Natural killer cell (primary cell): Measurements from ENCODE around the gene ROBO1. TPM values are rescaled to one million over a fixed set of nuclear protein-coding genes. Genes with fewer than 3 reads are reported as not detected.

ENCODE experiments used
- ATAC-seq, 3 donors: fragments of 150-1000 bp in 2 of 3; fragments of 200-7000 bp in 1 of 3; cut with Tn5 transposase; 1 replicate in 1 of 3; 2 replicates in 2 of 3; pipeline ENCODE4 v1.10.0; 2021; ENCODE audit warnings: mild to moderate bottlenecking in 2 of 3, moderate library complexity in 2 of 3
- DNase-seq, 2 donors: peaks; one replicate each; pipeline versions ENCODE4 v3.0.0 to v3.0.0-alpha.2; 2013 to 2021; ENCODE audit warnings: mixed read lengths in 1 of 2
- H3K27ac ChIP-seq: one replicate; pipeline ENCODE4 v1.5.1; 2013; ENCODE audit warnings: mild to moderate bottlenecking, low read length
- H3K27me3 ChIP-seq: one replicate; pipeline ENCODE4 v1.6.1; 2013; ENCODE audit warnings: low read length; ENCODE audit not compliant: control insufficient read depth, insufficient read depth
- H3K36me3 ChIP-seq: one replicate; pipeline ENCODE4 v1.6.1; 2013; ENCODE audit warnings: low read length; ENCODE audit not compliant: control insufficient read depth, insufficient read depth
- H3K4me1 ChIP-seq: one replicate; pipeline ENCODE4 v1.6.1; 2013; ENCODE audit warnings: low read length; ENCODE audit not compliant: control insufficient read depth, insufficient read depth
- H3K4me3 ChIP-seq: one replicate; pipeline ENCODE4 v1.5.1; 2013; ENCODE audit warnings: low read length
- H3K9me3 ChIP-seq: one replicate; pipeline ENCODE4 v1.6.1; 2013; ENCODE audit warnings: low read length; ENCODE audit not compliant: control insufficient read depth, insufficient read depth
- H3K27ac Mint-ChIP-seq, 2 donors: one replicate each; pipeline ENCODE4 v1.8.0; 2022; ENCODE audit warnings: mild to moderate bottlenecking in 2 of 2, mixed read lengths in 2 of 2, moderate library complexity in 1 of 2
- H3K27me3 Mint-ChIP-seq, 2 donors: one replicate each; pipeline ENCODE4 v1.8.0; 2022; ENCODE audit warnings: low read depth in 2 of 2, mixed read lengths in 2 of 2
- H3K36me3 Mint-ChIP-seq: one replicate; pipeline ENCODE4 v1.8.0; 2022; ENCODE audit warnings: mixed read lengths
- H3K4me1 Mint-ChIP-seq, 2 donors: one replicate each; pipeline ENCODE4 v1.8.0; 2022; ENCODE audit warnings: mixed read lengths in 2 of 2
- H3K4me3 Mint-ChIP-seq: one replicate; pipeline ENCODE4 v1.8.0; 2022; ENCODE audit warnings: mild to moderate bottlenecking, moderate library complexity, mixed read lengths
- H3K9me3 Mint-ChIP-seq, 2 donors: one replicate each; pipeline ENCODE4 v1.8.0; 2022; ENCODE audit warnings: mixed read lengths in 2 of 2
- CTCF ChIP-seq: fragments of 200-600 bp; IDR thresholded peaks from one replicate; pipeline ENCODE4 v1.8.0; 2022; ENCODE audit warnings: antibody characterized with exemption
- WGBS: methylation state at CpG from one replicate; pipeline ENCODE4 v1.1.7; 2013; ENCODE audit warnings: missing lambda C conversion rate; ENCODE audit not compliant: insufficient coverage; 5-methylcytosine and 5-hydroxymethylcytosine counted together
- intact Hi-C: fragments of 100-400 bp; cut with micrococcal nuclease; formaldehyde crosslinking; loops from one replicate; pipeline ENCODE4 v1.14.2; 2022
- total RNA-seq, 4 donors: library from RNA; stranded (reverse); fragments of 120-200 nt in 1 of 4; gene quantifications; one replicate each; pipeline versions ENCODE4 v1.2.3 to v1.2.4, GENCODE V29; 2013 to 2022

The ROBO1 gene
- total RNA-seq, 3 donors from 2014 or later (not counting 1 experiment from before 2014, with no cell fraction given) = 0.07 TPM; not detected in 2

GRCh38 chr3:79341961-79342360 is 425.8 kb downstream of the ROBO1 start:
- H3K4me3 Mint-ChIP-seq = no peak overlapping the region
- no peak overlapping the region for H3K27ac Mint-ChIP-seq
- no peaks in the 10 kb centered on the region for H3K9me3 ChIP-seq
- no peak overlapping the region for H3K4me3 ChIP-seq
- no peak for TF ChIP-seq CTCF
- H3K4me1 ChIP-seq = no peaks in the 10 kb centered on the region
- no peaks in the 10 kb centered on the region for H3K27me3 Mint-ChIP-seq
- no peaks in the 10 kb centered on the region for H3K27me3 ChIP-seq
- H3K9me3 Mint-ChIP-seq = peaks cover 3 to 12% of the 10 kb centered on the region in 2 donors
- no peaks in the 10 kb centered on the region for H3K36me3 ChIP-seq
- no peaks in the 10 kb centered on the region for H3K36me3 Mint-ChIP-seq
- intact Hi-C loops = no loop called here
- DNase-seq (no peak), ATAC-seq (no peak)
- H3K27ac ChIP-seq = no peak overlapping the region
- H3K4me1 Mint-ChIP-seq = no peaks in the 10 kb centered on the region

DNA sequence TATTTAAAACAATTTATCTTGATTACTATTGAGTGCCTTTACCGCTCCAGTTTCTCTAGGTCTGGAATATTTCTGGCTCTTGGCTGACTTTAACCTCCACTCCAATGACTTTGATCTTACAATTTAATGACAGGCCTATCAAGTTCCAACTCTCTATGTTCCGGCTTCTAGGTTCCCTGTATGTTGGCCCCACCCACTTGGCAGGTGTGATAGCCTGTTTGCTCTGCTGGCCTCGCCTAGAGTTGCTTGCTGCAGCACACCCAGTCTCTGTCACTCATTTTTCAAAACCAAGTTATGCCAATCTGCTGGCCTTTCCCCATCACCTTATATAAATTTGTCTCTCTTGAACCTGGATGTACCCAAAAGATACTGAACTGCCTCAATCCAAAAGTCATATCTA is 428.0 kb downstream of the ROBO1 start:
- no peak for TF ChIP-seq CTCF
- H3K27me3 ChIP-seq = no peaks in the 10 kb centered on the region
- H3K9me3 ChIP-seq = peaks cover 4% of the 10 kb centered on the region
- Mint-ChIP-seq H3K4me1 (no peaks in the 10 kb centered on the region), H3K27me3 (no peaks in the 10 kb centered on the region), H3K27ac (no peak overlapping the region), H3K36me3 (no peaks in the 10 kb centered on the region), H3K4me3 (no peak overlapping the region), H3K9me3 (peaks cover 3 to 9% of the 10 kb centered on the region in 2 donors)
- no peaks in the 10 kb centered on the region for H3K36me3 ChIP-seq
- H3K4me1 ChIP-seq = no peaks in the 10 kb centered on the region
- no peak overlapping the region for H3K4me3 ChIP-seq
- WGBS = 80% methylated on average over 3 of the region's 3 CpGs
- intact Hi-C loops = no loop called here
- ATAC-seq (no peak), DNase-seq (no peak)
- H3K27ac ChIP-seq = no peak overlapping the region

- ATAC-seq = no peak
- Histone ChIP-seq H3K4me3 (no peak overlapping the region), H3K4me1 (no peaks in the 10 kb centered on the region), H3K36me3 (no peaks in the 10 kb centered on the region), H3K27me3 (no peaks in the 10 kb centered on the region), H3K9me3 (peaks cover 4% of the 10 kb centered on the region), H3K27ac (no peak overlapping the region)
- H3K27me3 Mint-ChIP-seq = no peaks in the 10 kb centered on the region
- DNase-seq = no peak
- no peak for TF ChIP-seq CTCF
- H3K9me3 Mint-ChIP-seq = peaks cover 6 to 9% of the 10 kb centered on the region in 2 donors
- H3K27ac Mint-ChIP-seq = no peak overlapping the region
- no peaks in the 10 kb centered on the region for H3K4me1 Mint-ChIP-seq
- intact Hi-C loops = no loop called here
- H3K4me3 Mint-ChIP-seq = no peak overlapping the region
- H3K36me3 Mint-ChIP-seq = no peaks in the 10 kb centered on the region
These were observed 430.0 kb downstream of the ROBO1 start for GRCh38 chr3:79337798-79338197.

DNA sequence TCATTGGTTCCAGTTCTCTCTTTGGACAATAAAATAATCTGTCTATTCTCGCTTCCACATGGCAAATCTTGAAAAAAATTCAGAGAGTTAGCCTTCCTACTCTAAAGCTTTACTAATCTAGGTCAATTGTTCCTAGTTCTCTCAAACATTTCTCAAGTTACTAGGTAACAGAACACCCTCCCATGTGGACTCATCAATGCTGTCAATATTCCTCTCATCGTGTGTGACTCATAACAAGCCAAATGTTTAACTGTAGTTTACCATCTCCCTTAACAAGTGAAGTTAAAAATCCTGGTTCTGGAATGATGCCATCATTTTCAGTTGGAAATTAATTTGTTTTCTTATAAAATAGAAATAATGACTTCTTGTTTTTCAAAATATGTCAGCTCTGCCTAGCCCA is 438.6 kb downstream of the ROBO1 start:
- intact Hi-C loops = no loop called here
- Mint-ChIP-seq H3K9me3 (peaks cover 12 to 16% of the 10 kb centered on the region in 2 donors), H3K27ac (no peak overlapping the region), H3K36me3 (no peaks in the 10 kb centered on the region), H3K4me1 (no peaks in the 10 kb centered on the region), H3K4me3 (no peak overlapping the region), H3K27me3 (no peaks in the 10 kb centered on the region)
- Histone ChIP-seq H3K27me3 (no peaks in the 10 kb centered on the region), H3K27ac (no peak overlapping the region), H3K36me3 (no peaks in the 10 kb centered on the region), H3K9me3 (no peaks in the 10 kb centered on the region), H3K4me3 (no peak overlapping the region), H3K4me1 (no peaks in the 10 kb centered on the region)
- no peak for DNase-seq
- no peak for ATAC-seq
- WGBS = 85% methylated on average over 2 of the region's 2 CpGs
- no peak for TF ChIP-seq CTCF
